ENCODE results near the gene ZNF235.

DNA sequence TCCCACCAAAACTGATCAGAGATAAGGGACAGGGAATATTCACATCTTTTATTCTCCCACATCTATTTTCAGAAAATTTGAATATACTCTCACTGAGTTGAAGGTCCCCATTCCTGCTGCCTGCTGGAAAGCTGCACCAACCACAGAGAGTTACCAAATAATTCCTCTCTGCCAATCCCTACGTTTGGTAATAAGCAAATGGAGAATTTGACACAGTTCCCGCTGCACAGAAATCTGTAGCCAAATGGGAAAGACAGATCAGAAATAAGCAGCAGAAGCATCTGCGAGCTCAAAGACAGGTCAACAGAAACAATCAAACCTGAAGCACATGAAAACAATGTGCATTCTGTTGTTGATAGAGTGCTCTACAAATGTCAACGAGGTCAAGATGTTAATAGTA, 41.7 kb upstream of the ZNF235 start:
- TF ChIP-seq CTCF (IDR thresholded peaks at IDR 0.05), result no peak
- TF ChIP-seq POLR2AphosphoS5 (IDR thresholded peaks at IDR 0.05), result no peak
